ENCODE data around the gene SFTPB.

Gene SFTPB

DNA sequence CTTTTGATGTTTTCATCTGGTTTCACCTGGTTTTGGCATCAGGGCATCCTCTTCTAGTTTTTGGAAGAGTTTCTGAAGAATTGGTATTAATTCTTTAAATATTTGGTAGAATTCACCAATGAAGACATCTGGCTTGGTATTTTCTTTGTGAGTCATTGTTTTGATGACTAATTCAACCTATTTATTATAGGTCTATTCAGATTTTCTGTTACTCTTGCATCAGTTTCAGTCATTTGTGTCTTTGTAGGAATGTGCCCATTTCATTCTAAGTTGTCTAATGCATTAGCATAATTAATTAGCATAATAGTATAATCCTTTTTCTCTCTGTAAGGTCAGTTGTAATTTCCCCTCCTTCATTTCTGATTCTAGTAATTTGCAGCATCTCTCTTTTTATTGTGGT lies 34.2 kb upstream of the SFTPB start:
- DNase-seq = no peak

DNA sequence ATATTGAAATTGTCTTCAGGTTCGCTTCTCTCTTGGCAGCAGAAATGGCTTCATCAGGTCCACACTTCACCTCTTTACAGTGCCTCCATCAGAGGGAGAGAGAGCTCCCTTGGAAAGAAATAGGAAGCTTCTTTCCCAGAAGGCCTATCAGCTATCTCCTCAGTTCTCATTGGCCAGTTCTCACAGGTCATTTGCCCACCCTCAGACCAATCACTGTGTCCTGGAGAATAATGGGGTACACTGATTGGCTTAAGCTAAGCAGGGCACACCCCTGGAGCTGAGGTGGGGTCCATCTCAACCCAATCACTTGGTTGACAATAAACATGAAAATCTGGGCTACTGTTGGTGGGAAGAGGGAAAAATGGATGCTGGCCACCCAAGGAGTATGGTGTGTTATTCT lies 31.3 kb upstream of the SFTPB start:
- DNase-seq = no peak

DNA sequence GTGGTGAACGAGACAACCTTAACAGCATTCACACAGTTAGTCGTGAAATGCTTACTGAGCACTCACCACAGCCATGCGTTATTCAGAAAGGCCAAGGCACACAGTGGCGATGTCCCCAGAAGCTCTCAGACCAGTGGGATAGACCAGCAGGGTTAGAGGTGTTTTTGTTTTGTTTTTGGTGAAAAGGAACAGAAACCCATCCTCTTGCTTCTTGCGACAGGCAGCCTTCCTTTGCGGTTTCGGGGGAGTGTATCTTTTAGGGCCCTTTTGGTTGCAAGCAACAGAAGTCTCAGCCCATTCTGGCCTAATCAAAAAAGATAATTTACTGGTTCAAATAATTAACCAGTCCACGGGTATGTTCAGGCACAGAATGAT lies 30.9 kb upstream of the SFTPB start:
- no peak for DNase-seq

DNA sequence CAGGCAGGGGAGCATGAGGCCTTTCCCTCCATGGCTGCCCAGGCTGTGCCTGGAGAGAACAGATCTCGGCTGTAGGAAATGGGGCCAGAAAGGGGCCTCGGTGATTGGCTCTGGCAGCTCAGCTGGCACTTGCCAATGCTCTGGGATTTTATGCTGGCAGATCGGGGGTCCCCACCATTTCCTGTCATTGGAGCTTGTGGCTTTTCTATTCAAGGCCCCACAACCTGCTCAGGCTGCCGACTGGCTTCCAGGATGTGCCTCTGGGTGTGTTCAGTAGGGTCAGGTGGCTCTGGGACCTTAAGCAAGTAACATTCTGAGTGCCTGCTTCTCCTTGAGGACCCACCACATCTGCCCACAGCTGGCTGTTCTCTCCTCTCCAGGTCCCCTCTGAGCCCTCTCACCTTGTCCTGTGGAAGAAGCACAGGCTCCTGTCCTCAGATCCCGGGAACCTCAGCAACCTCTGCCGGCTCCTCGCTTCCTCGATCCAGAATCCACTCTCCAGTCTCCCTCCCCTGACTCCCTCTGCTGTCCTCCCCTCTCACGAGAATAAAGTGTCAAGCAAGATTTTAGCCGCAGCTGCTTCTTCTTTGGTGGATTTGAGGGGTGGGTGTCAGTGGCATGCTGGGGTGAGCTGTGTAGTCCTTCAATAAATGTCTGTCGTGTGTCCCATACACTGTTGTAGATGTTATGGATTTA lies 30.3 kb upstream of the SFTPB start:
- no peak for DNase-seq

DNA sequence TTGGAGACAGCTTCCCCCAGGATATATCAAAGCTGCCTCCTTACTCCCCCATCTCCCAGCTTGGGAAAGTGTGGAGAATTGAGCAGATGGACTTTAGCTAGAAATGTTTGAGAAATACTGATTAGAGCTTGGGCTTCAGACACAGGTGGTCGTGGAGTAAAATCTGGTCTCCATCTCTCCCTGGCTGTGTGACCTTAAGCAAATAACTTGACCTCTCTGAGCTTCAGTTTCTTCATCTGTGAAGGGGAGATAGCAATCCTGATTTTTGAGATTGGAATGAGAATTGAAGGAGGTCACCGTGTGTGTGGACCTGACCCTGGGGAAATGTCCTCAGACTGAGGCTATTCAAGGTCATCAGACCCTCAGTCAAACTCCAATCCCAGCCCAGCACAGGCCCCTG lies 29.7 kb upstream of the SFTPB start:
- no peak for DNase-seq

DNA sequence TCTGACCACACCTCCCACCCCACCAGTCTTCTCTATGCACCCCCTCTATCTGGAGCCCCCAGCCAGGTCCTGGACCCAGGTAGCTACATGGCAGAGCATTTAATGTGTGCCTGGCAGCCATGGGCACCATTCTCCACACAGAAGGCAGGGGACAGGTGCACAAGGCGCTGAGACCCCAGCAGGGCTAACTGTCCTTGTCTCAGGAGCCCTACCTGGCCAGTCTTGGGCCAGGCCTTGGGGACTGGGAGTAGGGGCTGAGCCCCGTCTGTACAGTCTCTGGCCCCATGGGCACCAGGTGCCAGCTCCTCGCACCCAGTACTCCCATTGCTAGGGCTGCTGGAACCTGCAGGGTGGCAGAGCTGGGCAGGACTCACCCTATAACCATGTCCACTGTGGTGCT lies 29.1 kb upstream of the SFTPB start:
- no peak for DNase-seq

DNA sequence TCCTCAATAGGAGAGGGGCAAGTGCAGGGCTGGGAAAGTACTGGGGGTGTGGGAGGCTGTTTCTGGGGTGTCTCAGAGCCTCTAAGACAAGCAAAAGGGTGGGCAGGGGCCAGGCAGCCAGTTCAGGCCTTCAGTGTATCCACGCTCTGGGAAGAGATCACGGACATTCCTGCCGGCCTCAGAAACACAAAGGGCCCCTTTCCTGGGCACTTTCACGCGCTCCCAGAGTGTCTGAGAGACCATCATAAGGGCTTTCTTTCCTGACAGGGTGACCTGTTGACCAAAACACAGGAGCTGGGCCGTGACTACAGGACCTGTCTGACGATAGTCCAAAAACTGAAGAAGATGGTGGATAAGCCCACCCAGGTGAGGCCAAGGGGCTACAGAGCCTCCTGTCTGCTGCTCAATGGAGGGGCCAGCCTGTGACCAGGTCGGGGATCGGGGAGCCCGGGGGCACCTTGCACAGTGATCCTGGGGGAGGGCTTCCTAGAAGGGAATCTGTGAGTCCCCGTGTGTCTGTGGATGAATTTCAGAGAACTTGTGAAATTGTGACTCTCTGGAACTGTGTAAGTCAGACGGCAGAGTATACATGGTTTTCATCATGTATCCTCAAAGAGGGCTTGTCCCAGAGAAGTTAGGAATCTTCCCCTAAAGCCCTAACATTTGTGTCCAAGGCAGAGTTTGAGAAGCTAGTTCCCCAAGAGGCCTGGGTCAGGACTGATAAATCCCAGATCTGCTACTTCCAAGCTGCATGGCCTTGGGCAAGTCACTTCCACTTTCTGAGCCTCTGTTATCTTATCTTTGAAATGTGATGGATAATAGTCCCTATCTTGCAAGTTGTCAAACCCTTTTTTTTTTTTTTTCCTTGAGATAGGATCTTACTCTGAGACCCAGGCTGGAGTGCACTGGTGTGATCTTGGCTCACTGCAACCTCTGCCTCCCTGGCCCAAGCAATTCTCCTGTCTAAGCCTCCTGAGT lies 28.0 kb upstream of the SFTPB start:
- no peak for DNase-seq

DNA sequence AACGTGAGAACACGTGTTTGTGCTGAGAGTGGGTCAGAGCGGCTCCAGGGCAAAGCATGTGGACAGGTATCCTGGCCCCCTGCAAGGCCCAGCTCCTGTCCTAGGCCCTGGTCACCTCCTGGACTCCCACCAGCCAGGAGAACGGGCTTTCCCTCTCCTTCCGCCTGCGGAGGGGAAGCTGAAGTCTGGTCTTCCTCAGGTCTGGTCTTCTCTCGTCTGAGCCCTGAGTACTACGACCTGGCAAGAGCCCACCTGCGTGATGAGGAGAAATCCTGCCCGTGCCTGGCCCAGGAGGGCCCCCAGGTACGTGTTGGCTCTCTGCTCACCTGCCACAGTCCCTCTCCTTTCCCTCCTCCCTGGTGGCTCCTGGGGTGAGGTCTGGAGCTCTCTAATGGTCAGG lies 27.1 kb upstream of the SFTPB start:
- no peak for DNase-seq

DNA sequence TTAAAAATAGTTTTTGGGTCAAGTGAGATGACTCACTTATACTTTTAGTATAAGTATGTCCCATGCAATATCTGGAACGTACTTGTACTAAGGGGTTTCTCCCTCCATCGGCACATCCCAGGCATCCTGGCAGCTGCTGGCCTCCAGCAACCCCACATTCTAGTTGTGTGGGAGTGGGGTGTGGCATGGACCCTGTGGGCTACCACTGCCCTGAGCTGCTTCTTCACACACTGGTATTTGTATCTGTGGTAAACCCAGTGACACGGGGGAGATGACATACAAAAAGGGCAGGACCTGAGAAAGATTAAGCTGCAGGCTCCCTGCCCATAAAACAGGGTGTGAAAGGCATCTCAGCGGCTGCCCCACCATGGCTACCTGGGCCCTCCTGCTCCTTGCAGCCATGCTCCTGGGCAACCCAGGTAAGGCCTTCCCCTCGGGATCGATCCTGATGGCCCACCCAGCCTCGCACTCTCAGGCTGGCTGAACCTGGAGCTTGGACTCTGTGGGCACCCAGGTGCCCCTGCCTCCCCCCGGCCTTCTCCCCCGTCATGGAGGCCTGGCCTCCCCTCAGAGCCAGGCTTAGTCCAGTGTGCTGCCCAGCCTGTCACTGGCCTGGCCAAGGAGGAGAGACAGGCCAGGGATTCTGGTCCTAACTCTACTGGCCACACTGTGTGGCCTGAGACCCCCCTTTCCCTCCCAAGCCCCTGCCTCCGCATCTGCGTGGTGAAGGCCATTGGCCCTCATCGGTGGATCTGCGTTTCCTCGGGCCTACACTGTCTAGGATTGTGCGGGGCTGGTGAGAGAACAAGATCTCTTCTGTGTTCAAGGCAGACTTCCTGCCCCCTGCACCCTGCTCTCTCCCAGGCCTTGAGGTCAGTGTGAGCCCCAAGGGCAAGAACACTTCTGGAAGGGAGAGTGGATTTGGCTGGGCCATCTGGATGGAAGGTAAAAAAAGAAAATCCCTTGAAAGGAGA lies 26.3 kb upstream of the SFTPB start, which contains the start of gene GNLY:
TSS of gene GNLY (plus strand) at position 307 of the 974 bp plus-strand sequence. CDS start at position 368, 61 bp downstream.
- peak; percentile 50 for DNase-seq

DNA sequence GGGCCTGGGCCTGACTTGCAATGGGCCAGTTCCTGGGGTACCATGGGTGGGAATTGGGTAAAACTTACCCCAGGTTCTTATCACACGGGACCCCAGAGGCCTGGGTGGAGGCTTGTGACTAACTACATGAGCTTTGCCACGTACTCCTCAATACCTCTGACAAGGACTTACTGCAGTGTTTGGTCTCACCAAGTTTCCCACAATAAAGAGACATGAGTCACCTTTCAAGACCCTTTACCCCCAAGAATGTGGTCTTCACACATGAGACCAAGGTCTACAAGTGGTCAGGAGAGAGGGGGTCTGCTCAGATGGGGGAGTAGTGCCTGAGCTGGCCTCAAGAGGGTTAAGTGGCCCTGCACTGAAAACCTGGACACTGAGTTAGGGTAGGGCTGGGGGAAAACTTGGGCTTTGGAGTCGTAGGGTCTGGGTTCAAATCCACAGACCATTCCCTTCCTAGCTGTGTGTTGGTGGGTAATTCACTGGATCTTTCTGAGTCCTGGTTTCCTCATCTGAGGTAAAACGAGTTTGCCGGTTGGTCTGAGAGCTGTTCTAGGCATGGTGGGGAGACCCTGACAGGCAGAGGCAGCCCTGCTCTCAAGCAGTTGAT lies 24.1 kb upstream of the SFTPB start:
- no peak for DNase-seq

DNA sequence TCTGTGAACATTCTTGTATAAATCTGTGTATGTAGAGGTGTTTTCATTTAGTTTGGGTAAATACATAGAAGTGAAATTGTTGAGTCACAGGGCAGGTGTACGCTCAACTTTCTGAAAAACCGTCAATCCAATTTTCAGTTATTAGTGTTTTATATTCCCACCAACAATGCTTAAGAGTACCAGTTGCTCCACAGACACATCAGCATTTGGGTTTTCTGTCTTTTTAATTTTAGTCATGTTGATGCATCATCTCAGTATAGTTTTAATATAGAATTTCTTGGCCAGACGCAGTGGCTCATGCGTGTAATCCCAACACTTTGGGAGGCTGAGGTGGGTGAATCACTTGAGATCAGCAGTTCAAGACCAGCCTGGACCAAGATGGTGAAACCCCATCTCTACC lies 22.9 kb upstream of the SFTPB start:
- DNase-seq = no peak

DNA sequence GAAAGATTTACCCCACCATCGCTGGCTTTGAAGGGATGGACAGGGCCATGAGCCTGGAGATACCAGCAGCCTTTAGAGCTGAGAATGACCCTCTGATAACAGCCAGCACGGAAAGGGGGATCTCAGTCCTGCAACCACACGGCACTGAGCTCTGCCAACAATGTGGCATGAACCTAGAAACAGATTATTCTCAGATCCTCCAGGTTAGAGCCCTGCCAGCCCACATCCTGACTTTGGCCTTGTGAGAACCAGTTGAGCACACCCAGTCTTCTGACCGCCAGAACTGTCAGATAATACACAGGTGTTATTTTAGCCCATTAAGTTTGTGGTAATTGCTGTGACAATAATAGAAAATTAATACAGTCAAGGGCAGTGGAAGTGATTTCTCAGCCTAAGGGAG lies 16.8 kb upstream of the SFTPB start:
- peak; percentile 25 for DNase-seq

DNA sequence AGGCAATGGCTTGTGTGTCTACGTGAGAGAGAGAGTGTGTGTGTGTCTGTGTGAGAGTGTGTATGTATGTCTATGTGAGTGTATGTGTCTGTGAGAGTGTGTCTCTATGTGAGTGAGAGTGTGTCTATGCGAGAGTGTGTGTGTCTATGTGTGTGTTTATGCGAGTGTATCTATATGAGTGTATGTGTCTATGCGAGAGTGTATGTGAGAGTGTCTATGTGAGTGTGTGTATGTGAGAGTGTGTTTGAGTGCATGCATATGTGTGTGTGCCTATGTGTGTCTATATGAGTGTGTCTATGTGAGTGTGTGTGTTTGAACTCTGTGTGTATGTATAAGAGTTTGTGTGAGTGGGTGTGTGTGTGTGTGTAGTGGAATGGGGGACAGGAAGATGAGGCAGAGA lies 16.4 kb upstream of the SFTPB start:
- no peak for DNase-seq

DNA sequence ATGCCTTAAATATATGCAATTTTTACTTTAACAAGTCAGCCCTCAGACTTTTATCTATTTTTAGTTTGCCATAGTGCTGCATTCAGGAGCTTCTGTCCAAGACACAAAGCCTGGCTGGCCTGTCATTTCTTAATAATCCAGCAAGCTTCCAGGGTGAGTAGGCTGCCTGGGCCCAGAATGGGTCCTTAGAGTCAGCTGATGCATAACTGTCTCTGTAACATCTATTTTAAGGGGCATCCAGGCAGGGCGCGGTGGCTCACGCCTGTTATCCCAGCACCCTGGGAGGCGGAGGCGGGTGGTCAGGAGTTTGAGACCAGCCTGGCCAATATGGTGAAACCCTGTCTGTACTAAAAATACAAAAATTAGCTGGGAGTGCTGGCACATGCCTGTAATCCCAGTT lies 14.4 kb upstream of the SFTPB start:
- no peak for DNase-seq

DNA sequence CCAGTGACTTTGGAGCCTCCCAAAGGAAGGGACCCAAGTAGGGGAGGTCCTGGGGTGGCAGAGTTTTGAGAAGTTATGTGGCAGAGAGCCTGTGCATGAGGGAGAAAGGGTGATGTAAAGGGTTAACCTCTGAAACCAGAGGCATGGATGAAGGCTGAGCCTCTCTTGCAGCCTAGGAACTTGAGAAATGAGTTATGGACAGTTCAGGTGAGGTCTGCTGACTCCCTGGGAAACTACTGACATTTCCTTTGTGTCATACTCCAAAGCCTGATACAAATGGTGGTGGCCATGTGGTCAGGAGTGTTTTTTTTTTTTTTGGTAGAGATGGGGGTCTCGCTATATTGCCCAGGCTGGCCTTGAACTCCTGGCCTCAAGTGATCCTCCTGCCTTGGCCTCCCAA lies 13.8 kb upstream of the SFTPB start:
- no peak for DNase-seq

DNA sequence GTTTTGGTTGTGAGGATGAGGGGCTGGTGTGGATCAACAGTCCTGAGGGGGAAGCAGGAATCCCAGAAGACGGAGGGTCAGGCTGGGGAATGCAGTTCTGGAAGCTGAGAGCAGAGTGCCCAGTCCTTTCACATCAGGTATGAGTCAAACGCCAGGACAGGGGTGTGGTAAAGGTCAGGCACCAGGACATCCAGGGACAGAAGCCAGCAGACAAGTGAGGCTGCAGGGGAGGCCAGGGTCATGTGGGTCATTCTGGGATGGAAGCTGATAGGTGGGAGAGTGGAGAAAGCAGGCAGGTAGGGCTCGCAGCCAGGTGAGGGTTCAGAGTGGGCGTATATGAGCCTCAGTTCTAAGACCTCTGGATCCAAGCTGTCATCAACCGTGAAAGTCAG lies 13.4 kb upstream of the SFTPB start:
- DNase-seq = no peak

DNA sequence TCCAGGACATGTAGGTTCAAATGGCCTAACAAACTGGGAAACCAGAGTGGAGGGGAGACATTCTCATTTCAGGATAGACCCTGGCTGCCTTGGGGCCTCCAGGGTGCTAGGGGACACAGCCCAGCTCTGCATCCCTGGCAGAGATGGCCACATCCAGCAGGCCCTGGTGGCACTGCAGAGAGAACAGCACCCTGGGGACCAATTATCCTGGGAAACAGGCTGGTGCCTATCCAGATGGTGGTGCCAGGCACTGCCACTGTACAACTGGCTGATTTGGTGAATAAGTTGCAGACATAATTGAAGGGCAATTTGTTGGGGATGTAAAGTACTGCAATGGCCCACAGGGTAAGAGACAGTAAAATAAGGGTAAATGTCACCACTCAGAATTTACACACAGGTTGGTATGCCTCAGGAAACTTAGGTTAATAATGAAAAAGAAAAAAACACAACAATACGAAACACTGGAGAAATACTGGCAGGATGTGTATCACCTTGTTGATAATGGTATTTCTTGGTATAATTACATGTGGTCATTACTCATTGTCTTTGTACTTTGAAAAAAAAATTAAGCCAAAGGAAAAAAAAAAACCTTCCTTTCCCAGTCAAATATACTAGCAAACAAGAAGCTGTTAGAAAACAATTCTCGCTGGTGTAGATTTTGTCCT lies 12.8 kb upstream of the SFTPB start:
- DNase-seq = no peak

DNA sequence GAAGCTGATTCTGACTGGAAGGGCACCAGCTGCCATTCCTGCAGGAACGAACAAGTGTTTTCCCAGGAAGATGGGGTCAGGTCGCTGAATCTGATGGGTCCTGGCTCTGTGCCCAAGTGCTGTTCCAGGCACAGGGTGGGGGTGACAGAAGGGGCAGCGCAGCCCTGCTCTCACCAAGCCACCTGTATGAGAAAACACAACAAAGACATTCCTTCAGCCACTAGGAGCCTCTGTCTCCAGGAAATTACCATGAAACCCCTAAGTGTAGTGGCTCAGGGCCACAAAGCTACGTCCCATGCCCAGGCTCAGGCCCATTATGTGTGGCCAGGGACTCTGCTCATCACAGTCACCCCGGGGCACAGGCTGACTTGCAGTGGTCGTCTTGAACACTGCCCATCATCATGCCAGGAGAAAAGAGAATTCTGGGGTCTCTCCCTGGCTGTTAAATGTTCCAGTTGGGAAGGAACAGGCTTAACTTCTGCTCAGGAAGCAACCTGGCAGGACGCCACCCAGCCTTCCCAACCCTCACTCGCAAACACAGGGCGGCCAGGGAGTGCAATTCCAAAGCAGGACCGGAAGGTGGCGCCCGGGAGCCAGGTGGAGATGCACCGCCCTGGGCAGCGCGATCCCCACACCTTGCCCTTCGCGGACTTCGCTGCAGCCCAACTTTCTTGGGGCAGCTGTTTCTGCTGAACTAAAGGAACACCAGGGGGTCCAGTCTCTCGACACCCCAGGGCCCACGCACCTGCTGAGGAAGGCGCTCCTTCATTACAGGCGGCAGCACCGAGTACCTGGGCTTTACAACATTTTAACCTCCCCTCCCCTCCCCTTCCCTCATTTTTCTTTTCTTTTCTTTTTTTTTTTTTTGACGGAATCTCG lies 11.0 kb upstream of the SFTPB start:
- DNase-seq = peak; percentile 76

DNA sequence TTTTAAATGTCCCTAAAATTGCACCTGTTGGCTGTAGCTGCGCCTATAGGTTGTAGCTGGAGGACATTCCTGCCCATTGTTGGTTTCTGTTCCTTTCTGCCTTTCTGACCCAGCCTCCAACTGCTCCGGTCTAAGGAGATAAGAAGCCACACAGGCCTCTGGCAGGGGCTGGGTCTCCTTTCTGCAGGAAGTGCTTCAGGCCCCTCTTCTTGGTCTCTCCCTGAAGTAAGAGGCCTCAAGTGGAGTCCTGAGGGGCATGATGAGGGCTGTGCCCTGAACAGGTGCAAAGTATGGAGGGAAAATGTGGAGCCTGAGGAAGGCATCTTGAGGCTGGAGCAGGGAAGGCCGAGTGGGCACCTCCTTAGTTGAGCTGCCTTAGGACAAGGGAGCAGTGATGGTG lies 10.4 kb upstream of the SFTPB start:
- DNase-seq = no peak

DNA sequence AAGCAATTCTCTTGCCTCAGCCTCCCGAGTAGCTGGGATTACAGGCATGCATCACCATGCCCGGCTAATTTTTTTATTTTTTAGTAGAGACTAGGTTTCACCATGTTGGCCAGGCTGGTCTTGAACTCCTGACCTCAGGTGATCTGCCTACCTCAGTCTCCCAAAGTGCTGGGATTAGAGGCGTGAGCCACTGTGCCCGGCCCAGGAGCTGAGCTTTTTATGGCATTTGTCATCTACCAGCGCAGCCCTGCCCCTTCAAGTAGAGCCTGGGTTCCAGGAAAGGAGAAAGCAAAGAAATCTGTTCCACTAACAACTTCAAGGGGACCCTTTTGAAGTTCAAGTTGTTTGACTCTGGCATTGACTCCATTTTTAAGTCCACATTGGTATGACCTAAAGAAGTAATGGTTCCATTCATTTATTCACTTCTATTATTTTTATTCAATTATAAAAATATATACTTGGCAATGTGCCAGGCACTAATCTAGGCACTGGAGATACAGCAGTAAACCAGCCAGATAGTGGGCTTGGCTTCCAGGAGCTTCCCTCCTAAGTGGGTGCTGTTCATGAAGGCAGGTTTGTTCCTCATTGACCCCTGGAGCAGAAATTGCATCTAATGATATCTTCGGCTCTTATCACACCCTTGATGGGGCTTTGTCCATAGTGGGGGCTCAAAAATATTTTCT lies 8.0 kb upstream of the SFTPB start:
- no peak for DNase-seq

Measured in CD4-positive, alpha-beta T cell treated with Interleukin-21 for 1 hour (primary cell).